ENCODE results near the gene PPM1H. TPM values are rescaled to one million over a fixed set of nuclear protein-coding genes. Genes with fewer than 3 reads are reported as not detected.

Gene PPM1H
- total and polyA plus RNA-seq, 2 of the 8 experiments (the other 6 are each of a cell fraction or from before 2014, with no cell fraction given): 16.4 to 36.1 TPM

DNA sequence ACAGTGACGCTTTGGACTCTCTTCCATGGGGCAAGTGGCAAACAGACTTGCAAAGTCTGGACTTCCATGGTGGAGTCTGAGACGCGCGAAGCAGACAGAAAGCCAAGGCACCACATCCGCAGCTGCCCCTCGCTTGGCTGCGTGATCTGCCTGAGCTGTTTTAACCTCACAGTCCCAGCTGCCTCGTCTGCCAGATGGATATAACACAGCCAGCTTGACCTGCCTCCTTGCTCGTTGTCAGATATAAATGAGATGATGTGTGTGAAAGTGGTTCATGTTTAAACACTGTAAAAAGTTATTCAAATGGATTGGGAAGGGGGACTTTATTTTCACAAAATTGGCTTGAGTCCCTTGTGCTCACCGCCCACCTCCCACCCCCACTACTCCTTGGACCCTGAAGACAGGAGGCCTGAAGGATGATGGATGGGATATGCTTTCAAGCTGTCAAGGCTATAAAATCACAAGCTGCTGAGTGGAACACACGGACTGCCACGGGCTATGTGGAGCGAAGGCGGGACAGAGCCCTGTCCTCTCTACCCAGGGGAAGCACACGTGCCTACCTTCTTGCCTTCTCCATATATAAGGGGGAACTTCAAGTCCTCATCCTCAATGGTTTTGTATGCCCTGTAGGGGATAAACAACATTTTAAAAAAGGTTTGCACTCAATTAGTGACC is 241.4 kb downstream of the PPM1H start:
- DNase-seq (ENCODE audit: low read depth in 1 of 2, low spot score in 2 of 2) (no peak), FAIRE-seq (no peak)
- no peak overlapping the region for H3K4ac ChIP-seq (replicated peaks; ENCODE audit: insufficient read length, low read depth, low read length)
- no peak overlapping the region for H3K56ac ChIP-seq (replicated peaks; ENCODE audit: insufficient read length, low read depth, low read length)
- no peaks in the 10 kb centered on the region for H3K79me1 ChIP-seq (ENCODE audit: low read depth, low read length)
- 91% methylated on average over 15 of the region's 15 CpGs; no CpG with 5 or more reads in 1 of the 2 experiments for WGBS, 2 experiments (ENCODE audit: extremely low coverage in 1 of 2, insufficient coverage in 1 of 2, insufficient read length in 1 of 2, insufficient replicate concordance in 2 of 2, low coverage in 1 of 2, low lambda C conversion rate in 2 of 2, missing lambda C conversion rate in 1 of 2)
- H3K4me1 ChIP-seq (replicated peaks in 1 of 4; ENCODE audit: control insufficient read depth in 3 of 4, insufficient read depth in 4 of 4, low read length in 3 of 4): 0 out of 7 replicates have a peak, but pooled peaks cover 0 to 2% (median 0%) of the 10 kb centered on the region in 4 experiments
- H3K14ac ChIP-seq (ENCODE audit: insufficient read length): no peak overlapping the region
- no peaks in the 10 kb centered on the region for H3K79me2 ChIP-seq (ENCODE audit: control insufficient read depth in 1 of 2, insufficient read depth in 2 of 2, low read length in 2 of 2)
- H2AFZ ChIP-seq (ENCODE audit: low read length): no peak overlapping the region
- H3K4me3 ChIP-seq (ENCODE audit: extremely low read depth in 1 of 4, insufficient read depth in 2 of 4, low read depth in 3 of 4, low read length in 4 of 4): no peak overlapping the region
- H3K4me2 ChIP-seq (ENCODE audit: insufficient read depth in 1 of 2, low read depth in 2 of 2, low read length in 2 of 2): no peak overlapping the region
- no peak for TF ChIP-seq PHF8 (conservative IDR thresholded peaks at IDR 0.05; ENCODE audit: low read depth, low read length)
- no peak for TF ChIP-seq HDAC2 (IDR thresholded peaks at IDR 0.05; ENCODE audit: borderline replicate concordance in 1 of 2, low read depth in 2 of 2, low read length in 2 of 2)
- TF ChIP-seq POLR2A (IDR thresholded peaks at IDR 0.05; ENCODE audit: control extremely low read depth in 1 of 2, low read depth in 2 of 2, low read length in 2 of 2): no peak
- no peak for TF ChIP-seq TEAD4 (IDR thresholded peaks at IDR 0.05; ENCODE audit: low read depth, low read length)
- TF ChIP-seq, protein P1, sequence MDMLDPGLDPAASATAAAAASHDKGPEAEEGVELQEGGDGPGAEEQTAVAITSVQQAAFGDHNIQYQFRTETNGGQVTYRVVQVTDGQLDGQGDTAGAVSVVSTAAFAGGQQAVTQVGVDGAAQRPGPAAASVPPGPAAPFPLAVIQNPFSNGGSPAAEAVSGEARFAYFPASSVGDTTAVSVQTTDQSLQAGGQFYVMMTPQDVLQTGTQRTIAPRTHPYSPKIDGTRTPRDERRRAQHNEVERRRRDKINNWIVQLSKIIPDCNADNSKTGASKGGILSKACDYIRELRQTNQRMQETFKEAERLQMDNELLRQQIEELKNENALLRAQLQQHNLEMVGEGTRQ (IDR thresholded peaks at IDR 0.05; ENCODE audit: low read length): no peak
- TF ChIP-seq, protein P2, sequence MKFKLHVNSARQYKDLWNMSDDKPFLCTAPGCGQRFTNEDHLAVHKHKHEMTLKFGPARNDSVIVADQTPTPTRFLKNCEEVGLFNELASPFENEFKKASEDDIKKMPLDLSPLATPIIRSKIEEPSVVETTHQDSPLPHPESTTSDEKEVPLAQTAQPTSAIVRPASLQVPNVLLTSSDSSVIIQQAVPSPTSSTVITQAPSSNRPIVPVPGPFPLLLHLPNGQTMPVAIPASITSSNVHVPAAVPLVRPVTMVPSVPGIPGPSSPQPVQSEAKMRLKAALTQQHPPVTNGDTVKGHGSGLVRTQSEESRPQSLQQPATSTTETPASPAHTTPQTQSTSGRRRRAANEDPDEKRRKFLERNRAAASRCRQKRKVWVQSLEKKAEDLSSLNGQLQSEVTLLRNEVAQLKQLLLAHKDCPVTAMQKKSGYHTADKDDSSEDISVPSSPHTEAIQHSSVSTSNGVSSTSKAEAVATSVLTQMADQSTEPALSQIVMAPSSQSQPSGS (IDR thresholded peaks at IDR 0.05; ENCODE audit: low read length): no peak
- TF ChIP-seq TAF7 (optimal IDR thresholded peaks at IDR 0.05; ENCODE audit: borderline replicate concordance, low read depth, low read length): no peak
- TF ChIP-seq RNF2 (IDR thresholded peaks at IDR 0.05; ENCODE audit: borderline replicate concordance, low read depth, low read length, missing control alignments, poor library complexity, severe bottlenecking): no peak
- H3K27me3 ChIP-seq (replicated peaks in 1 of 4; ENCODE audit: control insufficient read depth in 3 of 4, extremely low read depth in 1 of 4, insufficient read depth in 3 of 4, low read length in 3 of 4): no peaks in the 10 kb centered on the region
- H3K23me2 ChIP-seq (ENCODE audit: low read depth, low read length): no peaks in the 10 kb centered on the region
- no peak overlapping the region for H2BK5ac ChIP-seq (ENCODE audit: low read depth, low read length)
- H4K91ac ChIP-seq (replicated peaks; ENCODE audit: insufficient read length, low read length): no peak overlapping the region
- no peak overlapping the region for H3K9ac ChIP-seq (replicated peaks in 1 of 4; ENCODE audit: extremely low read depth in 1 of 4, low read depth in 3 of 4, low read length in 3 of 4)
- ChIA-PET POLR2A (ENCODE audit: partially characterized antibody) (interaction anchor here (1.0 kb wide), 1 partner anchor 10 kb away, joined by 3 read pairs; no protein-coding TSS in a partner anchor), CTCF (ENCODE audit: partially characterized antibody) (interaction anchor here (2.2 kb wide), 1 partner anchor 10 kb away, joined by 4 read pairs; no protein-coding TSS in a partner anchor)
- no peak overlapping the region for H4K5ac ChIP-seq (ENCODE audit: insufficient read length, low read depth, low read length)
- no peaks in the 10 kb centered on the region for H4K20me1 ChIP-seq (replicated peaks in 1 of 2; ENCODE audit: control insufficient read depth in 1 of 2, insufficient read depth in 2 of 2, low read length in 2 of 2)
- H2BK120ac ChIP-seq (replicated peaks; ENCODE audit: low read depth, low read length): no peak overlapping the region
- H3K36me3 ChIP-seq (ENCODE audit: control insufficient read depth in 2 of 4, insufficient read depth in 4 of 4, low read length in 3 of 4): peaks cover 0 to 13% (median 0%) of the 10 kb centered on the region in 4 experiments; a peak in 4 of 8 replicates
- no peak overlapping the region for H2BK20ac ChIP-seq (ENCODE audit: low read length)
- no peak overlapping the region for H2BK12ac ChIP-seq (ENCODE audit: low read depth, low read length)
- no peak overlapping the region for H3K23ac ChIP-seq (ENCODE audit: insufficient read length)
- no peaks in the 10 kb centered on the region for H3K9me3 ChIP-seq (ENCODE audit: insufficient read depth in 2 of 2, low read depth in 1 of 2, low read length in 1 of 2)
- H4K8ac ChIP-seq (ENCODE audit: extremely low read depth, insufficient read depth, low read length): no peak overlapping the region
- H3K18ac ChIP-seq (ENCODE audit: extremely low read depth, low read length): no peak overlapping the region
- H2BK15ac ChIP-seq (ENCODE audit: low read length): 0 out of 2 replicates have a peak overlapping the region, but pooled peaks have one; percentile 73
- H3K27ac ChIP-seq (ENCODE audit: low read depth, low read length): no peak overlapping the region
- H2AK5ac ChIP-seq (ENCODE audit: low read depth, low read length): peak overlapping the region; percentile 49; the same call in 1 of the 2 replicates
